HepG2 (cell line): ENCODE data around the gene HIGD1A. TPM values are rescaled to one million over a fixed set of nuclear protein-coding genes. Genes with fewer than 3 reads are reported as not detected.

Experiments used
- CBX2 ChIP-seq, 2 experiments: fragments of 200-600 bp in 1 of 2; sonication (generic); formaldehyde crosslinking in 1 of 2; IDR thresholded peaks; 2 replicates each; pipeline versions ENCODE4 v1.7.0 to v1.8.1; 2018 to 2022; ENCODE audit warnings: low read depth in 2 of 2, low read length in 1 of 2, mild to moderate bottlenecking in 1 of 2, missing genetic modification reagents in 1 of 2
- ETV5 ChIP-seq: IDR thresholded peaks from 2 replicates; pipeline ENCODE4 v1.6.1; 2018; ENCODE audit warnings: missing biosample characterization, missing genetic modification reagents, inconsistent platforms, borderline replicate concordance
- FOSL2 ChIP-seq: sonication (generic); formaldehyde crosslinking; IDR thresholded peaks from 2 replicates; pipeline ENCODE4 v1.4.0; 2020; ENCODE audit warnings: missing genetic modification reagents
- FOXO1 ChIP-seq: sonication (generic); formaldehyde crosslinking; IDR thresholded peaks from 2 replicates; pipeline ENCODE4 v1.4.0; 2020; ENCODE audit warnings: missing genetic modification reagents
- KDM2A ChIP-seq: sonication (generic); formaldehyde crosslinking; IDR thresholded peaks from 2 replicates; pipeline ENCODE4 v1.4.0; 2020; ENCODE audit warnings: low read depth, missing genetic modification reagents, borderline replicate concordance
- KLF11 ChIP-seq: IDR thresholded peaks from 2 replicates; pipeline ENCODE4 v1.6.1; 2016; ENCODE audit warnings: missing compliant biosample characterization
- PCBP2 ChIP-seq: fragments of 200-400 bp; formaldehyde crosslinking; optimal IDR thresholded peaks from 2 replicates; pipeline ENCODE3; 2018; ENCODE audit warnings: low read length, low read depth; ENCODE audit not compliant: poor library complexity, severe bottlenecking
- PITX1 ChIP-seq: sonication (generic); formaldehyde crosslinking; IDR thresholded peaks from 2 replicates; pipeline ENCODE4 v1.5.1; 2020; ENCODE audit warnings: mild to moderate bottlenecking, missing genetic modification reagents
- SMAD1 ChIP-seq: sonication (generic); formaldehyde crosslinking; IDR thresholded peaks from 2 replicates; pipeline ENCODE4 v1.4.0; 2020; ENCODE audit warnings: missing genetic modification reagents, low read depth, mild to moderate bottlenecking, borderline replicate concordance
- SMAD9 ChIP-seq: sonication (generic); formaldehyde crosslinking; IDR thresholded peaks from 2 replicates; pipeline ENCODE4 v1.5.1; 2020; ENCODE audit warnings: mild to moderate bottlenecking, missing genetic modification reagents
- SOX13 ChIP-seq, 3 experiments: fragments of 450-650 bp in 1 of 3; sonication (generic) in 1 of 3; formaldehyde crosslinking in 1 of 3; IDR thresholded peaks in 2 of 3; conservative IDR thresholded peaks in 1 of 3; 2 replicates each; pipeline versions ENCODE4 v1.5.0 to v1.6.1; 2016 to 2020; ENCODE audit warnings: antibody characterized with exemption in 1 of 3, mild to moderate bottlenecking in 1 of 3, missing compliant biosample characterization in 1 of 3, missing genetic modification reagents in 1 of 3, moderate library complexity in 1 of 3
- SRY ChIP-seq: sonication (generic); formaldehyde crosslinking; IDR thresholded peaks from 2 replicates; pipeline ENCODE4 v1.8.0; 2022; ENCODE audit warnings: mild to moderate bottlenecking, missing genetic modification reagents
- SUZ12 ChIP-seq: fragments of 150-350 bp; IDR thresholded peaks from 2 replicates; pipeline ENCODE4 v1.6.1; 2014; ENCODE audit warnings: low read depth, low read length
- TARDBP ChIP-seq: sonication (generic); formaldehyde crosslinking; IDR thresholded peaks from 2 replicates; pipeline ENCODE4 v1.8.0; 2022; ENCODE audit warnings: mild to moderate bottlenecking, missing genetic modification reagents
- TGIF2 ChIP-seq: IDR thresholded peaks from 2 replicates; pipeline ENCODE4 v1.6.1; 2016; ENCODE audit warnings: control low read depth, missing compliant biosample characterization
- ZBTB46 ChIP-seq: sonication (generic); formaldehyde crosslinking; IDR thresholded peaks from 2 replicates; pipeline ENCODE4 v1.4.0; 2020; ENCODE audit warnings: mild to moderate bottlenecking, missing genetic modification reagents, borderline replicate concordance
- ZFP37 ChIP-seq: sonication (generic); formaldehyde crosslinking; IDR thresholded peaks from 2 replicates; pipeline ENCODE4 v1.4.0; 2020; ENCODE audit warnings: missing genetic modification reagents, borderline replicate concordance
- ZKSCAN8 ChIP-seq: IDR thresholded peaks from 2 replicates; pipeline ENCODE4 v1.6.1; 2016; ENCODE audit warnings: borderline replicate concordance, missing genetic modification reagents, missing compliant biosample characterization
- ZNF616 ChIP-seq: sonication (generic); formaldehyde crosslinking; IDR thresholded peaks from 2 replicates; pipeline ENCODE4 v1.5.0; 2020; ENCODE audit warnings: low read depth, mild to moderate bottlenecking, missing genetic modification reagents
- ZNF672 ChIP-seq: sonication (generic); formaldehyde crosslinking; IDR thresholded peaks from 2 replicates; pipeline ENCODE4 v1.8.1; 2022; ENCODE audit warnings: missing genetic modification reagents
- ZNF737 ChIP-seq: sonication (generic); formaldehyde crosslinking; IDR thresholded peaks from 2 replicates; pipeline ENCODE4 v1.5.0; 2020; ENCODE audit warnings: missing genetic modification reagents, mild to moderate bottlenecking, borderline replicate concordance
- ZNF749 ChIP-seq: sonication (generic); formaldehyde crosslinking; IDR thresholded peaks from 2 replicates; pipeline ENCODE4 v1.8.0; 2022; ENCODE audit warnings: mild to moderate bottlenecking, missing genetic modification reagents, moderate library complexity, borderline replicate concordance
- ZNF790 ChIP-seq: sonication (generic); formaldehyde crosslinking; IDR thresholded peaks from 2 replicates; pipeline ENCODE4 v1.8.0; 2022; ENCODE audit warnings: missing genetic modification reagents, mild to moderate bottlenecking, borderline replicate concordance
- ZSCAN12 ChIP-seq: sonication (generic); formaldehyde crosslinking; IDR thresholded peaks from 2 replicates; pipeline ENCODE4 v1.9.0; 2021; ENCODE audit warnings: mild to moderate bottlenecking, missing genetic modification reagents
- polyA plus RNA-seq, 8 experiments: library from polyadenylated mRNA; depleted of rRNA in 3 of 8; stranded (reverse) in 7 of 8; unstranded in 1 of 8; fragments of >200 nt; fragmentation: Illumina TruSeq in 4 of 8; extraction: Trizol in 4 of 8; gene quantifications; 2 replicates each; pipeline versions ENCODE4 v1.2.1 to v1.2.3, GENCODE V29; 2011 to 2016; ENCODE audit warnings: low read depth in 4 of 8, missing spikeins in 1 of 8, mixed read lengths in 1 of 8; ENCODE audit not compliant: insufficient read depth in 1 of 8
- total RNA-seq, 5 experiments: library from RNA; depleted of rRNA; stranded (reverse); fragments of >200 nt; fragmentation: Illumina TruSeq; extraction: Trizol; gene quantifications; 2 replicates each; pipeline ENCODE4 v1.2.3, GENCODE V29; 2016; ENCODE audit warnings: low read depth in 1 of 5
- TF ChIP-seq, protein P1 (sequence below): sonication (generic); formaldehyde crosslinking; IDR thresholded peaks from 2 replicates; pipeline ENCODE4 v1.5.1; 2020; ENCODE audit warnings: missing genetic modification reagents, mild to moderate bottlenecking, borderline replicate concordance
- TF ChIP-seq, protein P2 (sequence below): IDR thresholded peaks from 2 replicates; pipeline ENCODE4 v1.6.1; 2016; ENCODE audit warnings: missing compliant biosample characterization, missing genetic modification reagents, borderline replicate concordance

Gene HIGD1A
- total and polyA plus RNA-seq, 2 of the 13 experiments (the other 11 are each of a cell fraction or from before 2014, with no cell fraction given): 222 to 253 TPM

GRCh38 chr3:42853739-42854302, 49.5 kb upstream of the HIGD1A start (continued):
- TF ChIP-seq CBX2 (IDR thresholded peaks at IDR 0.05; ENCODE audit: low read depth, low read length) (no peak), CBX2 (CRISPR knock-in tag; IDR thresholded peaks at IDR 0.05; ENCODE audit: low read depth) (no peak), SUZ12 (no peak), TARDBP (peak; percentile 78; the same call in 1 of the 2 replicates), ETV5 (peak; percentile 83; the same call in 1 of the 2 replicates), ZKSCAN8 (CRISPR knock-in tag) (peak; percentile 80; the same call in 1 of the 2 replicates), ZNF749 (CRISPR knock-in tag) (no peak), TGIF2 (CRISPR knock-in tag) (no peak), ZSCAN12 (CRISPR knock-in tag) (no peak), KDM2A (CRISPR knock-in tag) (no peak), ZNF790 (no peak), ZNF672 (CRISPR knock-in tag) (no peak), ZNF616 (CRISPR knock-in tag) (no peak), ZBTB46 (no peak), SMAD9 (CRISPR knock-in tag) (no peak), PITX1 (CRISPR knock-in tag) (peak; percentile 95), FOXO1 (CRISPR knock-in tag) (peak; percentile 100), FOSL2 (CRISPR knock-in tag) (peak; percentile 88), KLF11 (CRISPR knock-in tag) (no peak), SOX13 (IDR thresholded peaks at IDR 0.05) (peak; percentile 74; the same call in 1 of the 2 replicates), SOX13 (CRISPR knock-in tag; conservative IDR thresholded peaks at IDR 0.05 in 1 of 2, IDR thresholded peaks at IDR 0.05 in 1 of 2) (peak in 1 of 2 experiments; percentile 92; a peak in 2 of 4 replicates), ZFP37 (CRISPR knock-in tag) (no peak), SRY (CRISPR knock-in tag) (no peak), PCBP2 (no peak), ZNF737 (CRISPR knock-in tag) (no peak), SMAD1 (CRISPR knock-in tag) (no peak)
- TF ChIP-seq, protein P1, sequence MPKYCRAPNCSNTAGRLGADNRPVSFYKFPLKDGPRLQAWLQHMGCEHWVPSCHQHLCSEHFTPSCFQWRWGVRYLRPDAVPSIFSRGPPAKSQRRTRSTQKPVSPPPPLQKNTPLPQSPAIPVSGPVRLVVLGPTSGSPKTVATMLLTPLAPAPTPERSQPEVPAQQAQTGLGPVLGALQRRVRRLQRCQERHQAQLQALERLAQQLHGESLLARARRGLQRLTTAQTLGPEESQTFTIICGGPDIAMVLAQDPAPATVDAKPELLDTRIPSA: no peak
- TF ChIP-seq, protein P2, sequence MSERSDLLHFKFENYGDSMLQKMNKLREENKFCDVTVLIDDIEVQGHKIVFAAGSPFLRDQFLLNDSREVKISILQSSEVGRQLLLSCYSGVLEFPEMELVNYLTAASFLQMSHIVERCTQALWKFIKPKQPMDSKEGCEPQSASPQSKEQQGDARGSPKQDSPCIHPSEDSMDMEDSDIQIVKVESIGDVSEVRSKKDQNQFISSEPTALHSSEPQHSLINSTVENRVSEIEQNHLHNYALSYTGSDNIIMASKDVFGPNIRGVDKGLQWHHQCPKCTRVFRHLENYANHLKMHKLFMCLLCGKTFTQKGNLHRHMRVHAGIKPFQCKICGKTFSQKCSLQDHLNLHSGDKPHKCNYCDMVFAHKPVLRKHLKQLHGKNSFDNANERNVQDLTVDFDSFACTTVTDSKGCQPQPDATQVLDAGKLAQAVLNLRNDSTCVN (CRISPR knock-in tag): peak; percentile 77; the same call in 1 of the 2 replicates
